Activated T-cell treated with anti-CD3 and anti-CD28 coated beads, Interleukin-2, amount 50 U/mL, for 72 hours (primary cell): ENCODE results near the gene ZNF483. TPM values are rescaled to one million over a fixed set of nuclear protein-coding genes. Genes with fewer than 3 reads are reported as not detected.
"Not testable (repeated sequence)": the region's sequence is repeated elsewhere in the genome, so short reads cannot be mapped to it uniquely, and the experiment has no call there.

Experiments
- ATAC-seq, 2 donors: fragments of 150-1000 bp; cut with Tn5 transposase; replicated peaks in 1 of 2; 2 replicates each; pipeline ENCODE4 v1.10.0; 2021; ENCODE audit warnings: moderate library complexity in 2 of 2, mild to moderate bottlenecking in 1 of 2
- DNase-seq, 2 donors: peaks; one replicate each; pipeline ENCODE4 v3.0.0; 2021 to 2022; ENCODE audit warnings: mixed read lengths in 1 of 2
- H3K27ac Mint-ChIP-seq: one replicate; pipeline ENCODE4 v1.8.0; 2022; ENCODE audit warnings: mild to moderate bottlenecking, moderate library complexity, mixed read lengths
- H3K27me3 Mint-ChIP-seq: one replicate; pipeline ENCODE4 v1.8.0; 2022; ENCODE audit warnings: low read depth, mixed read lengths
- H3K36me3 Mint-ChIP-seq, 2 donors: one replicate each; pipeline ENCODE4 v1.8.0; 2022; ENCODE audit warnings: mixed read lengths in 2 of 2, mild to moderate bottlenecking in 1 of 2; ENCODE audit not compliant: insufficient read depth in 2 of 2
- H3K4me1 Mint-ChIP-seq: one replicate; pipeline ENCODE4 v1.8.0; 2022; ENCODE audit warnings: low read depth, mixed read lengths
- H3K4me3 Mint-ChIP-seq, 2 donors: one replicate each; pipeline ENCODE4 v1.8.0; 2022; ENCODE audit warnings: mild to moderate bottlenecking in 2 of 2, mixed read lengths in 2 of 2, moderate library complexity in 2 of 2
- H3K9me3 Mint-ChIP-seq, 2 donors: one replicate each; pipeline ENCODE4 v1.8.0; 2022; ENCODE audit warnings: mixed read lengths in 2 of 2
- total RNA-seq, 2 donors: library from RNA; stranded (reverse); gene quantifications; one replicate each; pipeline ENCODE4 v1.2.3, GENCODE V29; 2022

ZNF483 gene
- total RNA-seq, 2 donors from 2014 or later = 2.0 to 3.4 TPM

- no peak overlapping the region for H3K27ac Mint-ChIP-seq
- H3K4me3 Mint-ChIP-seq = no peak overlapping the region
- no peaks in the 10 kb centered on the region for H3K9me3 Mint-ChIP-seq
- peaks cover 0 to 2% of the 10 kb centered on the region in 2 donors for H3K36me3 Mint-ChIP-seq
- H3K27me3 Mint-ChIP-seq = peaks cover 31% of the 10 kb centered on the region
- no peak for ATAC-seq
- no peak for DNase-seq
- H3K4me1 Mint-ChIP-seq = peaks cover 7% of the 10 kb centered on the region
Observed at GRCh38 chr9:111604054-111604615, 79.2 kb downstream of the ZNF483 start.

- no peaks in the 10 kb centered on the region for H3K4me1 Mint-ChIP-seq
- H3K27ac Mint-ChIP-seq = no peak overlapping the region
- H3K9me3 Mint-ChIP-seq = no peaks in the 10 kb centered on the region
- H3K4me3 Mint-ChIP-seq = no peak overlapping the region
- no peaks in the 10 kb centered on the region for H3K36me3 Mint-ChIP-seq
- H3K27me3 Mint-ChIP-seq = peaks cover 26% of the 10 kb centered on the region
- DNase-seq (no peak), ATAC-seq (no peak)
Observed at GRCh38 chr9:111605041-111605559, 80.1 kb downstream of the ZNF483 start.

- DNase-seq = no peak
- H3K27ac Mint-ChIP-seq = no peak overlapping the region
- no peaks in the 10 kb centered on the region for H3K4me1 Mint-ChIP-seq
- peaks cover 20% of the 10 kb centered on the region for H3K27me3 Mint-ChIP-seq
- no peaks in the 10 kb centered on the region for H3K36me3 Mint-ChIP-seq
- ATAC-seq = no peak
- no peaks in the 10 kb centered on the region for H3K9me3 Mint-ChIP-seq
- no peak overlapping the region for H3K4me3 Mint-ChIP-seq
Observed at GRCh38 chr9:111610149-111610548, 85.2 kb downstream of the ZNF483 start.

GRCh38 chr9:111610845-111611244 is 85.9 kb downstream of the ZNF483 start:
- H3K4me1 Mint-ChIP-seq = no peaks in the 10 kb centered on the region
- H3K36me3 Mint-ChIP-seq = no peaks in the 10 kb centered on the region
- no peak overlapping the region for H3K4me3 Mint-ChIP-seq
- DNase-seq (no peak), ATAC-seq (no peak)
- H3K27ac Mint-ChIP-seq = no peak overlapping the region
- peaks cover 20% of the 10 kb centered on the region for H3K27me3 Mint-ChIP-seq
- no peaks in the 10 kb centered on the region for H3K9me3 Mint-ChIP-seq

GRCh38 chr9:111613436-111614040 is 88.6 kb downstream of the ZNF483 start:
- Mint-ChIP-seq H3K27ac (no peak overlapping the region), H3K9me3 (no peaks in the 10 kb centered on the region), H3K36me3 (no peaks in the 10 kb centered on the region), H3K4me1 (no peaks in the 10 kb centered on the region), H3K4me3 (no peak overlapping the region), H3K27me3 (peaks cover 27% of the 10 kb centered on the region)
- no peak for ATAC-seq
- DNase-seq = no peak

- no peak for ATAC-seq
- Mint-ChIP-seq H3K4me1 (no peaks in the 10 kb centered on the region), H3K9me3 (no peaks in the 10 kb centered on the region), H3K27ac (no peak overlapping the region), H3K27me3 (peaks cover 15% of the 10 kb centered on the region), H3K36me3 (no peaks in the 10 kb centered on the region), H3K4me3 (no peak overlapping the region)
- no peak for DNase-seq
Observed at GRCh38 chr9:111615928-111616327, 90.9 kb downstream of the ZNF483 start.

- not testable (repeated sequence) for H3K27ac Mint-ChIP-seq, H3K36me3 Mint-ChIP-seq, DNase-seq, H3K9me3 Mint-ChIP-seq, ATAC-seq, H3K4me3 Mint-ChIP-seq, H3K4me1 Mint-ChIP-seq
- peaks cover 15% of the 10 kb centered on the region for H3K27me3 Mint-ChIP-seq
Observed at GRCh38 chr9:111617349-111617748, 92.4 kb downstream of the ZNF483 start.

- Mint-ChIP-seq H3K27me3 (peaks cover 9% of the 10 kb centered on the region), H3K27ac (no peak overlapping the region), H3K4me1 (no peaks in the 10 kb centered on the region), H3K36me3 (no peaks in the 10 kb centered on the region), H3K9me3 (no peaks in the 10 kb centered on the region), H3K4me3 (no peak overlapping the region)
- DNase-seq = peak; percentile 21 to 23
- peak; percentile 56 to 77 for ATAC-seq
Observed at GRCh38 chr9:111621895-111622480, 97.0 kb downstream of the ZNF483 start.

- Mint-ChIP-seq H3K4me3 (no peak overlapping the region), H3K9me3 (no peaks in the 10 kb centered on the region), H3K27ac (no peak overlapping the region), H3K36me3 (no peaks in the 10 kb centered on the region), H3K4me1 (no peaks in the 10 kb centered on the region), H3K27me3 (peaks cover 9% of the 10 kb centered on the region)
- no peak for ATAC-seq
- DNase-seq = no peak
Observed at GRCh38 chr9:111622626-111623025, 97.6 kb downstream of the ZNF483 start.

Other genes starting within 250 kb of the ZNF483 start
- not detected for gene OR2K2, start 195.0 kb upstream of the ZNF483 start, total RNA-seq
- gene ECPAS, start 40.8 kb upstream of the ZNF483 start, total RNA-seq = 100 to 1,000 TPM; 100 to 118 TPM
- 1 to 10 TPM; 1.3 to 3.0 TPM for gene PTGR1, start 74.5 kb downstream of the ZNF483 start, total RNA-seq
- gene DNAJC25, start 106.2 kb downstream of the ZNF483 start, total RNA-seq = 1 to 10 TPM; 3.6 to 5.4 TPM
- 10 to 100 TPM; 17.2 to 24.7 TPM for gene GNG10, start 136.4 kb downstream of the ZNF483 start, total RNA-seq